ENCODE data around the gene NOP9.

Gene NOP9

GRCh38 chr14:24280797-24281460 is 18.7 kb upstream of the NOP9 start:
- no peak for DNase-seq (ENCODE audit: low read depth in 2 of 2)

GRCh38 chr14:24281636-24282035 is 18.0 kb upstream of the NOP9 start:
- no peak for DNase-seq (ENCODE audit: low read depth in 2 of 2)

GRCh38 chr14:24282736-24283135 is 16.9 kb upstream of the NOP9 start:
- DNase-seq (ENCODE audit: low read depth in 2 of 2): no peak

- no peak for DNase-seq (ENCODE audit: low read depth in 2 of 2)
These were observed 15.7 kb upstream of the NOP9 start for GRCh38 chr14:24283796-24284460.

GRCh38 chr14:24284501-24285035 is 15.1 kb upstream of the NOP9 start:
- no peak for DNase-seq (ENCODE audit: low read depth in 2 of 2)

GRCh38 chr14:24285351-24285750 is 14.3 kb upstream of the NOP9 start:
- no peak for DNase-seq (ENCODE audit: low read depth in 2 of 2)

GRCh38 chr14:24286996-24287395 is 12.7 kb upstream of the NOP9 start:
- no peak for DNase-seq (ENCODE audit: low read depth in 2 of 2)

- DNase-seq (ENCODE audit: low read depth in 2 of 2): peak; percentile 53 to 64
These were observed 9.9 kb upstream of the NOP9 start for GRCh38 chr14:24289649-24290280.

- DNase-seq (ENCODE audit: low read depth in 2 of 2): no peak
These were observed 8.9 kb upstream of the NOP9 start for GRCh38 chr14:24290746-24291145.

GRCh38 chr14:24291446-24292117 is 8.1 kb upstream of the NOP9 start:
- no peak for DNase-seq (ENCODE audit: low read depth in 2 of 2)

GRCh38 chr14:24292118-24292807 is 7.4 kb upstream of the NOP9 start:
- DNase-seq (ENCODE audit: low read depth in 2 of 2): no peak

- DNase-seq (ENCODE audit: low read depth in 2 of 2): no peak
These were observed 6.1 kb upstream of the NOP9 start for GRCh38 chr14:24293525-24293924.

- DNase-seq (ENCODE audit: low read depth in 2 of 2): peak; percentile 52 to 66
These were observed 3.1 kb upstream of the NOP9 start for GRCh38 chr14:24296341-24297157.

- no peak for DNase-seq (ENCODE audit: low read depth in 2 of 2)
These were observed 2.3 kb upstream of the NOP9 start for GRCh38 chr14:24297190-24297964.

GRCh38 chr14:24298892-24299254 is 777 bp upstream of the NOP9 start:
- DNase-seq (ENCODE audit: low read depth in 2 of 2): no peak

GRCh38 chr14:24300326-24300980 is 803 bp downstream of the NOP9 start:
- DNase-seq (ENCODE audit: low read depth in 2 of 2): no peak

- no peak for DNase-seq (ENCODE audit: low read depth in 2 of 2)
These were observed 4.4 kb downstream of the NOP9 start for GRCh38 chr14:24304019-24304387.

- no peak for DNase-seq (ENCODE audit: low read depth in 2 of 2)
These were observed 7.5 kb downstream of the NOP9 start for GRCh38 chr14:24307156-24307574.

- DNase-seq (ENCODE audit: low read depth in 2 of 2): peak in 1 of 2 donors; percentile 40
These were observed 8.1 kb downstream of the NOP9 start, which contains the start of gene CIDEB for GRCh38 chr14:24307575-24308341. CIDEB (minus strand) TSS chr14:24307977; CDS start chr14:24307858, 119 bp downstream.
